ENCODE results near the gene CCDC85C.

CCDC85C gene

GRCh38 chr14:99561864-99562263 lies 42.1 kb downstream of the CCDC85C start:
- no peak overlapping the region for H3K4me3 ChIP-seq (ENCODE audit: low read depth, low read length)
- DNase-seq (ENCODE audit: low read depth): no peak

GRCh38 chr14:99560922-99561683 lies 42.9 kb downstream of the CCDC85C start:
- no peak overlapping the region for H3K4me3 ChIP-seq (ENCODE audit: low read depth, low read length)
- DNase-seq (ENCODE audit: low read depth): no peak
- TF ChIP-seq CTCF (IDR thresholded peaks at IDR 0.05; ENCODE audit: insufficient read depth, low read depth, low read length, missing control alignments): no peak

More at GRCh38 chr14:99561864-99562263, 42.1 kb downstream of the CCDC85C start:
- no peak for TF ChIP-seq CTCF (IDR thresholded peaks at IDR 0.05; ENCODE audit: insufficient read depth, low read depth, low read length, missing control alignments)

GRCh38 chr14:99560403-99560802 lies 43.6 kb downstream of the CCDC85C start:
- no peak for DNase-seq (ENCODE audit: low read depth)
- H3K4me3 ChIP-seq (ENCODE audit: low read depth, low read length): no peak overlapping the region
- no peak for TF ChIP-seq CTCF (IDR thresholded peaks at IDR 0.05; ENCODE audit: insufficient read depth, low read depth, low read length, missing control alignments)

- no peak for DNase-seq (ENCODE audit: low read depth)
- no peak for TF ChIP-seq CTCF (IDR thresholded peaks at IDR 0.05; ENCODE audit: insufficient read depth, low read depth, low read length, missing control alignments)
Measured at GRCh38 chr14:99559286-99559990, 44.6 kb downstream of the CCDC85C start.

GRCh38 chr14:99556134-99556791 lies 47.7 kb downstream of the CCDC85C start:
- no peak overlapping the region for H3K4me3 ChIP-seq (ENCODE audit: low read depth, low read length)
- no peak for TF ChIP-seq CTCF (IDR thresholded peaks at IDR 0.05; ENCODE audit: insufficient read depth, low read depth, low read length, missing control alignments)
- no peak for DNase-seq (ENCODE audit: low read depth)

More at GRCh38 chr14:99559286-99559990, 44.6 kb downstream of the CCDC85C start:
- H3K4me3 ChIP-seq (ENCODE audit: low read depth, low read length): no peak overlapping the region

- no peak overlapping the region for H3K4me3 ChIP-seq (ENCODE audit: low read depth, low read length)
- TF ChIP-seq CTCF (IDR thresholded peaks at IDR 0.05; ENCODE audit: insufficient read depth, low read depth, low read length, missing control alignments): no peak
- no peak for DNase-seq (ENCODE audit: low read depth)
Measured at GRCh38 chr14:99554757-99555531, 49.1 kb downstream of the CCDC85C start.

All from GM12865 (cell line).